Motor neuron (in vitro differentiated cells): ENCODE data around the gene ZNF575. TPM values are rescaled to one million over a fixed set of nuclear protein-coding genes. Genes with fewer than 3 reads are reported as not detected.

Experiments used
- ATAC-seq, 8 experiments: fragments of 200-7000 bp; cut with Tn5 transposase; replicated peaks in 6 of 8; 2 replicates each; pipeline ENCODE4 v1.8.0; 2021; ENCODE audit warnings: mild to moderate bottlenecking in 8 of 8, moderate library complexity in 8 of 8
- H3K27ac ChIP-seq, 2 donors: fragments of 250-450 bp; sonication (Bioruptor Pico); 2 replicates each; pipeline ENCODE4 v1.9.0; 2021; ENCODE audit warnings: antibody characterized with exemption in 2 of 2, mild to moderate bottlenecking in 2 of 2, moderate library complexity in 1 of 2
- H3K4me1 ChIP-seq, 2 donors: fragments of 250-450 bp; sonication (Bioruptor Pico); replicated peaks in 1 of 2; 2 replicates each; pipeline ENCODE4 v1.6.1; 2021; ENCODE audit warnings: antibody characterized with exemption in 2 of 2, mild to moderate bottlenecking in 2 of 2, moderate library complexity in 1 of 2
- H3K4me3 ChIP-seq, 5 donors: fragments of 250-450 bp; sonication (Bioruptor Pico); 2 replicates each; pipeline ENCODE4 v1.9.0; 2021; ENCODE audit warnings: antibody characterized with exemption in 5 of 5, mild to moderate bottlenecking in 5 of 5, moderate library complexity in 4 of 5
- WGBS, 10 experiments: fragments of 450-650 bp; shearing (Covaris generic); methylation state at CpG; one replicate each; pipeline ENCODE4 v1.0.0; 2022; 5-methylcytosine and 5-hydroxymethylcytosine counted together
- in situ Hi-C, 9 experiments: fragments of 400-800 bp; cut with MboI; loops; one replicate each; pipeline ENCODE4 v1.15.0; 2021; ENCODE audit warnings: low sequenced_read_pairs in 9 of 9, low pct_unique_long_range_greater_than_20kb in 2 of 9; ENCODE audit not compliant: unreplicated experiment in 9 of 9
- total RNA-seq, 8 experiments: library from RNA; unstranded; fragments of 300-600 nt; gene quantifications; 2 replicates each; pipeline versions ENCODE4 v1.2.3 to v1.2.4, GENCODE V29; 2022

ZNF575 gene
- total RNA-seq, 8 experiments from 2014 or later = 0.46 to 2.4 (median 1.0) TPM

DNA sequence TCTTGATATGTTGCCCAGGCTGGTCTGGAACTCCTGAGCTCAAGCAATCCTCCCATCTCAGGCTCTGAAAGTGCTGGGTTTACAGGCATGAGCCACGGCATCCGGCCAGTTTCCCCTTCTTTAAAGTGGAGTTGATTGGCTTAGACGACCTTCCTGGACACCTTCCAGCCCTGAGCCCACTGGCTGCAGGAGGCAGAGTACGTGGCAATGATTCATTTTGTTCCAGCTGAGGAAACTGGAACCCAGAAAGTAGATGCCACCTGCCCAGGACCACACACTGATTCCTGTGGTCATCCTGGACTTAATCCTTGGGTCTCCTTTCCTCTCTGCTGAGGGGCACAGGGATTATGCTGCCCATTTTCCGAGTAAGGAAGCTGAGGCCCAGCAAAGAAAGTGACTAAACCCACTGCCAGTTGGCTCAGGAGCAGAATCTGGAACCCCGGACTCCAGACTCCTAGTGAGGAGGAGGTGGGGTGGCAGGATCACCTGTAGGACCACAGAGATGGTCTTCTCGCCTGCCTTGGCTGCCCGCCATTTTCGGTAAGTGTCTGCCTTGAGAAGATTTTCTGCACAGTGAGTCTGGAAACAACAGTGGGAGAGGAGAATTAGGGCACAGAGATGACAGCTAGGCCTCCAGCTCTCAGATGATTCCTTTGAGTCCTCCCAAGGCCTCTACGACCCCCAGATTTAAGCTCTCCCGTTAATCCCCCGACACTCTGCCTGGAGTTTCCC is 41.6 kb downstream of the ZNF575 start:
- Histone ChIP-seq H3K4me3 (peak overlapping the region; percentile 54 to 83 (median 61)), H3K27ac (peak overlapping the region; percentile 43 to 74), H3K4me1 (peaks cover 10 to 12% of the 10 kb centered on the region in 2 donors)
- WGBS, 10 experiments = 0 to 100% (median 17%) methylated on average over 1 to 8 of the region's 12 CpGs; no CpG with 5 or more reads in 1 of the 10 experiments
- no peak for ATAC-seq
- in situ Hi-C loops = no loop called here

DNA sequence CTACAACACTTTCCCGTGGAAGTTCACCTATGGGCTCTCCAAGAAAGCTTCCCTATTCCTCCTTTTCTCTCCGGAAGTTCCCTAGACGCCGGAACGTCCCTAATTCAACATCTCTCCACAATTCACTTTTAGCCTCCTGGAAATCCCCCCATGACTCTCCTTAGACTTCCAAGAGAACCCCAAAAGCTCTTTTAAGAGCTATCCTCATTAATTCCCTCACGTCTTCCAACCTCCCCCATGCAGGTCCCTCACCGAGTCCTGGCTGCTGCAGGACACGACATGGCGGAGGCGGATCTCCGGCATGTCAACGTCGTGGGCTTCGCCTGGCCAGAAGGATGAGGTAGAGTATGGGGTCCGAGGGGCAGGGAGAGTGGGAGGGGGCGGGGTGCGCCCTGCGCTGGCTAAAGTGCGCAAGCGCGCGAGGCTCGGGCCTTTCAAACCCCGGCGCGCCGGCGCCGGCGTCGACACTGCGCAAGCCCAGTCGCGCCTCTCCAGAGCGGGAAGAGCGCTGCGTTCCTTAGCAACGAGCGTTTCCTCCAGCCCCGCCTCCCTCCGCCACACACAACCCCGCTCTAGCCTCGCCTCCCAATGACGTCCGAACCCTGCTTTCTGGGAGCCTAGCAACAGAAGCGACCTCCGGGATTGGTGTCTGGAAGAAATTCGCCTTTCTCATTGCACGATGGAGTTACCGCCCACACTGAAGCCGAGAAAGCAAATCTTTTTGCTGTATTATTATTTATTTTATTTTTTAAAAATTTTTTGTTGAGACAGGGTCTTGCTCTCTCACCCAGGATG is 42.4 kb downstream of the ZNF575 start, which contains the start of the genes PINLYP and XRCC1:
TSS of gene PINLYP (plus strand) at position 646 of the 795 bp plus-strand sequence. CDS start 1,391 bp downstream, outside the sequence.
TSS of gene XRCC1 (minus strand) at position 372 of the 795 bp plus-strand sequence. CDS start at position 303, 69 bp downstream.
- peak within 1 kb of the TSS; percentile 69 to 74 for H3K27ac ChIP-seq
- in situ Hi-C loops = no loop called here
- ATAC-seq = peak; percentile 97 to 99 (median 98)
- peaks cover 10 to 12% of the 10 kb centered on the region in 2 donors for H3K4me1 ChIP-seq
- WGBS, 10 experiments = 0 to 18% (median 0%) methylated on average over 1 to 17 of the region's 51 CpGs
- H3K4me3 ChIP-seq = peak within 1 kb of the TSS; percentile 54 to 83 (median 61)

DNA sequence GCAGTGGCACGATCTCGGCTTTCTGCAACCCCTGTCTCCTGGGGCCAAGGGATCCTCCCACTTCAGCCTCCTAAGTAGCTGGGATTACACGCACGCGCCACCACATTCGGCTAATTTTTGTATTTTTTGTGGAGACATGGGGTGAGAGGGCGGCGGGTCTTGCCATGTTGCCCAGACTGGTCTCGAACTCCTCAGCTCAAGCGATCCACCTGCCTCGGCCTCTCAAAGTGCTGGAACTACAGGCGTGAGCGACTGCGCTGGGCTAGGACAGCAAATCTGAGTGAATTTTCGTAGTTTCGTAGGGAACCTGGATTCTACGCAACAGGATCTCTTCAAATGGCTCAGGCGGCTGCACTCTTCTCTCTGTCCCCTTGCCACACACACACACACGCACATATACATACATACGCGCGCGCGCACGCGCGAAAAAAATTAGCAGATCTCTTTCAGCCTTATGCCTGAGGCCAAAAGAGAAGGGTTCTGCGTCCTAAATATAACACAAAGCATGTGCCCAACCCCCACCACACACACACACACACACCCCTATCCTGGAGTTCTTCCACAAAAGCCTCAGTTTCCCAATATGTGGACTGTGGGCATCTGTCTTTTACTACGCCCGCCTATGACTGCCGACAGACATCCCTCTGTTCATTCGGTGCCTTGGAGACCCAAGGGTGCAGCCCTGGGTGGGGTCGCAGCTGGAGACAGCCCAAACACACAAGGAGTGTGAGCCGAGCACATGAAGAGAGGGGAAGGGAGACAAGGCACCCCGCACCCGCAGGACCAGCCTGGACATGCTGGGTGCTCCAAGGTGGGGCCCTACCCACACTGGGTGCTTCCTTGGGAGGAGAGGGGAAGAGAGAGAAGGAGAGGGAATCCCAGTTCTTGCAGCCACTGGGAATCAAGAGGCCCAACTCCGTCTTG is 43.2 kb downstream of the ZNF575 start:
- peak overlapping the region; percentile 69 to 73 for H3K27ac ChIP-seq
- 44 to 88% (median 73%) methylated on average over 1 to 25 of the region's 37 CpGs; no CpG with 5 or more reads in 1 of the 10 experiments for WGBS, 10 experiments
- H3K4me1 ChIP-seq = peaks cover 12 to 19% of the 10 kb centered on the region in 2 donors
- ATAC-seq = peak in 2 of 8 experiments; percentile 0 to 2
- H3K4me3 ChIP-seq = peak overlapping the region; percentile 22 to 83 (median 26)
- in situ Hi-C loops = no loop called here

DNA sequence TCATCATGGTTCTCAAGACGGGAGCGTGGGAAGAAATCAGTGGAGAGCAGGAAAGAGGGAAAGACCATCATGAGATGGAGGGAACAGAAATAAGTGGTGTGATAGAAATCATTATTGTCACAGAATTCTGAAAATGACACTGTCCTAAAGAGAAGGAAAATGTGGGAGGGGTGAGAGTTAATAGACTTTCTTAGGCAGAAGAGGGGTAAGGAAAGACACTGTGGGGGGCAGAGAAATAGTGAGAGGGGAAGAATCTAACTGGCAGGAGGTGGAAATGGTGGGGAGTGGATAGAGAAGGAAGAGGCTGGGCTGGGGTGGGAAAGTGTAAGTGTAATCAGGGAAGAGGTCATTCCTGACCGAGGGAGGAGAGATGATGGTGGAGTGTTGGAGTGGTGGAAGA is 45.8 kb downstream of the ZNF575 start:
- peaks cover 12 to 14% of the 10 kb centered on the region in 2 donors for H3K4me1 ChIP-seq
- in situ Hi-C loops = no loop called here
- no peak for ATAC-seq
- H3K27ac ChIP-seq = no peak overlapping the region
- no peak overlapping the region for H3K4me3 ChIP-seq
- 80 to 100% (median 90%) methylated on average over 1 to 3 of the region's 3 CpGs; no CpG with 5 or more reads in 5 of the 10 experiments for WGBS, 10 experiments

DNA sequence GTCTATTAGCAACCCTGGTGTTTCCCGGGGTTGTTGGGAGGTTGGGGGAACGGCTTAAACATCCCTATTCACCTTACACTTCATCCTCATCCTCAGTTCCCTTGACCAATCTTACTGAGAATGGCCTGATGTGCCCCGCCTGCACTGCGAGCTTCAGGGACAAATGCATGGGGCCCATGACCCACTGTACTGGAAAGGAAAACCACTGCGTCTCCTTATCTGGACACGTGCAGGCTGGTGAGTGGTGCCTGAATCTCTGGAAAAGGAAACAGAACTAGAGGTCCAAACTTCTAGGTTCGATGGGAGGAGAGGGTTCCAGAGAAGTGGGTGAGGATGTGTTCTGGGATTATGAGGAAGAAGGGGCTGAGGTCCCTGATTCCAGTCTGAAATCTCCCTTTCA is 48.5 kb downstream of the ZNF575 start:
- Histone ChIP-seq H3K4me1 (peaks cover 2 to 6% of the 10 kb centered on the region in 2 donors), H3K27ac (no peak overlapping the region), H3K4me3 (no peak overlapping the region)
- in situ Hi-C loops = no loop called here
- 0 to 89% (median 73%) methylated on average over 1 to 4 of the region's 7 CpGs; no CpG with 5 or more reads in 4 of the 10 experiments for WGBS, 10 experiments
- no peak for ATAC-seq

DNA sequence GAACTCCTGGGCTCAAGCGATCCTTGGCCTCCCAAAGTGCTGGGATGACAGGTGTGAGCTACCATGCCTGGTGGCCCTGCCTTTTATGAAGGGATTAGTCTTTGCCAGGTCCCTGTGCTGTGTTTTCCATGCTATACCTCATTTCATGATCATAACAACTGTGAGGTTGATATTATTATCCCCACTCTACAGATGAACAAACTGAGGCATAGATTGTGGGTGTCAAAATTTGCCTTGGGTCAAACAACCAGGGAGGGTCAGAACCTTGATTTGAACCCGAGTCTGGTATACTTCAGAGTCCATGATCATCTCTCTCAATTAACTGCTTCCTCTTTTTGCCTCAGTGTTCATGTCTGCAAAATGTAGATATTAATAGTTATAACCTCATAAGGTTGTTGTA is 49.5 kb downstream of the ZNF575 start:
- Histone ChIP-seq H3K27ac (no peak overlapping the region), H3K4me1 (peaks cover 2 to 6% of the 10 kb centered on the region in 2 donors), H3K4me3 (no peak overlapping the region)
- no peak for ATAC-seq
- in situ Hi-C loops = no loop called here
- 0 to 100% (median 66%) methylated on average over 1 to 2 of the region's 2 CpGs; no CpG with 5 or more reads in 4 of the 10 experiments for WGBS, 10 experiments

DNA sequence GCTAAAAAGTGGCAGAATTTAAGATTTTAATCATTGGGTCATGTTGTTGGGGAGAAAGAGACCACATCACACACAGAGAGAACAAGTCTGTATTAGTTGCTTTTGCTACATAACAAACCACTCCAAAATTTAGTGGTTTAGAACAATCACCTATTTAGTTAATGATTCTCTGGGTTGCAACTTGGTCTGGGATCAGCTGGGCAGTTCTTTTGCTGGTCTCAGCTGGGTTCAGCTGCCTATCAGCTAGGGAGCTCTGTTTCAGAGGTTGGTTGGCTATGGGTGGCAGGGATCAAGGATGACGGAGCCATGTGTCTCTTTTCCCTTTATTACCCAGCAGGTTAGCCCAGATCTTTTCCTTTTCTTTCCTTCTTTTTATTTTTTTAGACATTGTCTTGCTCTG is 51.5 kb downstream of the ZNF575 start:
- no peak overlapping the region for H3K4me3 ChIP-seq
- peaks cover 2 to 6% of the 10 kb centered on the region in 2 donors for H3K4me1 ChIP-seq
- ATAC-seq = no peak
- in situ Hi-C loops = no loop called here
- WGBS, 10 experiments = 80 to 100% (median 100%) methylated on average over 1 of the region's 1 CpG; no CpG with 5 or more reads in 4 of the 10 experiments
- H3K27ac ChIP-seq = no peak overlapping the region

Other genes starting within 250 kb of the ZNF575 start
- gene CD177, start 179.5 kb upstream of the ZNF575 start, total RNA-seq = under 1 TPM in 2 of 8 experiments, not detected in 6; 0.24 to 0.51 TPM
- not detected for gene TEX101, start 118.3 kb upstream of the ZNF575 start, total RNA-seq
- 1 to 10 TPM in 6 of 8 experiments, under 1 TPM in 2; 0.31 to 4.6 (median 1.1) TPM for gene LYPD3, start 67.6 kb upstream of the ZNF575 start, total RNA-seq
- 10 to 100 TPM in 5 of 8 experiments, 1 to 10 TPM in 3; 3.9 to 17.7 (median 13.2) TPM for gene PHLDB3, start 28.4 kb upstream of the ZNF575 start, total RNA-seq
- gene ETHE1, start 6.0 kb upstream of the ZNF575 start, total RNA-seq = 10 to 100 TPM; 11.5 to 70.2 (median 22.1) TPM
- 10 to 100 TPM in 7 of 8 experiments, 1 to 10 TPM in 1; 7.2 to 62.1 (median 30.1) TPM for gene XRCC1, start 42.3 kb downstream of the ZNF575 start, total RNA-seq
- gene PINLYP, start 42.6 kb downstream of the ZNF575 start, total RNA-seq = 10 to 100 TPM in 2 of 8 experiments, 1 to 10 TPM in 5, under 1 TPM in 1; 0.64 to 22.4 (median 3.0) TPM
- gene IRGQ, start 62.9 kb downstream of the ZNF575 start, total RNA-seq = 10 to 100 TPM; 17.2 to 46.5 (median 29.0) TPM
- gene ZNF576, start 63.4 kb downstream of the ZNF575 start, total RNA-seq = 10 to 100 TPM in 5 of 8 experiments, 1 to 10 TPM in 3; 8.0 to 19.0 (median 11.8) TPM
- 1 to 10 TPM in 2 of 8 experiments, under 1 TPM in 6; 0.60 to 2.3 (median 0.77) TPM for gene SRRM5, start 78.9 kb downstream of the ZNF575 start, total RNA-seq
- gene ZNF428, start 86.4 kb downstream of the ZNF575 start, total RNA-seq = 100 to 1,000 TPM in 2 of 8 experiments, 10 to 100 TPM in 6; 17.4 to 166 (median 84.4) TPM
- 10 to 100 TPM in 6 of 8 experiments, 1 to 10 TPM in 2; 1.0 to 91.6 (median 70.8) TPM for gene CADM4, start 106.7 kb downstream of the ZNF575 start, total RNA-seq
- 10 to 100 TPM in 2 of 8 experiments, 1 to 10 TPM in 5, under 1 TPM in 1; 0.60 to 23.6 (median 5.3) TPM for gene PLAUR, start 137.0 kb downstream of the ZNF575 start, total RNA-seq
- under 1 TPM in 4 of 8 experiments, not detected in 4; 0.05 to 0.81 (median 0.19) TPM for gene IRGC, start 182.9 kb downstream of the ZNF575 start, total RNA-seq
- 10 to 100 TPM; 15.1 to 46.1 (median 25.0) TPM for gene SMG9, start 221.8 kb downstream of the ZNF575 start, total RNA-seq
- 1 to 10 TPM in 3 of 8 experiments, under 1 TPM in 5; 0.11 to 7.4 (median 0.58) TPM for gene KCNN4, start 247.8 kb downstream of the ZNF575 start, total RNA-seq